CD14-positive monocyte (primary cell): ENCODE data around the gene WDR35. TPM values are rescaled to one million over a fixed set of nuclear protein-coding genes. Genes with fewer than 3 reads are reported as not detected.

Experiments used
- DNase-seq, 3 donors: peaks; one replicate each; pipeline ENCODE4 v3.0.0-alpha.2; 2011 to 2022
- H2AFZ ChIP-seq: 2 replicates; pipeline ENCODE4 v1.6.0; 2012; ENCODE audit warnings: mild to moderate bottlenecking, low read depth, low read length, inconsistent platforms; ENCODE audit not compliant: insufficient read depth, poor library complexity, severe bottlenecking
- H3K27ac ChIP-seq, 2 donors: 1 replicate in 1 of 2; 2 replicates in 1 of 2; pipeline ENCODE4 v1.5.1; 2012 to 2013; ENCODE audit warnings: low read length in 2 of 2, control low read depth in 1 of 2, inconsistent platforms in 1 of 2, low read depth in 1 of 2, mild to moderate bottlenecking in 1 of 2
- H3K27me3 ChIP-seq, 2 donors: one replicate each; pipeline versions ENCODE4 v1.6.0 to v1.6.1; 2011 to 2013; ENCODE audit warnings: low read length in 2 of 2; ENCODE audit not compliant: control insufficient read depth in 2 of 2, insufficient read depth in 2 of 2
- H3K36me3 ChIP-seq, 2 donors: replicated peaks in 1 of 2; 1 replicate in 1 of 2; 2 replicates in 1 of 2; pipeline versions ENCODE4 v1.5.1 to v1.6.1; 2012 to 2013; ENCODE audit warnings: low read length in 2 of 2, control low read depth in 1 of 2, inconsistent platforms in 1 of 2, mild to moderate bottlenecking in 1 of 2; ENCODE audit not compliant: insufficient read depth in 2 of 2, control insufficient read depth in 1 of 2
- H3K4me1 ChIP-seq, 2 donors: 1 replicate in 1 of 2; 2 replicates in 1 of 2; pipeline versions ENCODE4 v1.5.1 to v1.6.1; 2012 to 2013; ENCODE audit warnings: low read length in 2 of 2, control low read depth in 1 of 2, inconsistent platforms in 1 of 2, mild to moderate bottlenecking in 1 of 2, moderate library complexity in 1 of 2; ENCODE audit not compliant: insufficient read depth in 2 of 2, control insufficient read depth in 1 of 2
- H3K4me2 ChIP-seq: replicated peaks from 2 replicates; pipeline ENCODE3; 2012; ENCODE audit warnings: low read length, moderate library complexity, mild to moderate bottlenecking; ENCODE audit not compliant: poor library complexity, severe bottlenecking; ENCODE audit errors: extremely low read depth
- H3K4me3 ChIP-seq, 3 experiments: fragments of 200-600 bp in 1 of 3; sonication (generic) in 1 of 3; replicated peaks in 1 of 3; 1 replicate in 2 of 3; 2 replicates in 1 of 3; pipeline ENCODE4 v1.5.1; 2011 to 2013; ENCODE audit warnings: low read length in 3 of 3, mild to moderate bottlenecking in 3 of 3, control low read depth in 2 of 3, low read depth in 2 of 3, inconsistent platforms in 1 of 3, moderate library complexity in 1 of 3
- H3K79me2 ChIP-seq: 2 replicates; pipeline ENCODE4 v1.6.0; 2012; ENCODE audit warnings: mild to moderate bottlenecking, control low read depth, inconsistent platforms, low read length, moderate library complexity; ENCODE audit not compliant: insufficient read depth
- H3K9ac ChIP-seq: 2 replicates; pipeline ENCODE4 v1.6.0; 2017; ENCODE audit warnings: low read length, mild to moderate bottlenecking; ENCODE audit not compliant: insufficient read depth, poor library complexity, severe bottlenecking
- H3K9me3 ChIP-seq, 2 donors: replicated peaks in 1 of 2; 1 replicate in 1 of 2; 2 replicates in 1 of 2; pipeline versions ENCODE4 v1.5.1 to v1.6.1; 2012 to 2013; ENCODE audit warnings: low read length in 2 of 2, control low read depth in 1 of 2; ENCODE audit not compliant: control insufficient read depth in 1 of 2, insufficient read depth in 1 of 2
- H4K20me1 ChIP-seq: 2 replicates; pipeline ENCODE4 v1.6.0; 2012; ENCODE audit warnings: mild to moderate bottlenecking, low read length, control low read depth, moderate library complexity; ENCODE audit not compliant: insufficient read depth
- H3K27ac Mint-ChIP-seq, 7 donors: one replicate each; pipeline ENCODE4 v1.8.0; 2020; ENCODE audit warnings: mild to moderate bottlenecking in 7 of 7, mixed read lengths in 7 of 7, moderate library complexity in 6 of 7, inconsistent platforms in 2 of 7
- H3K27me3 Mint-ChIP-seq, 3 donors: one replicate each; pipeline ENCODE4 v1.8.0; 2021 to 2022; ENCODE audit warnings: low read depth in 3 of 3, mild to moderate bottlenecking in 3 of 3, mixed read lengths in 3 of 3, moderate library complexity in 3 of 3, inconsistent platforms in 1 of 3
- H3K36me3 Mint-ChIP-seq, 2 donors: one replicate each; pipeline ENCODE4 v1.8.0; 2020; ENCODE audit warnings: mixed read lengths in 2 of 2, inconsistent platforms in 1 of 2, mild to moderate bottlenecking in 1 of 2
- H3K4me1 Mint-ChIP-seq: one replicate; pipeline ENCODE4 v1.8.0; 2020; ENCODE audit warnings: mild to moderate bottlenecking, mixed read lengths
- H3K4me3 Mint-ChIP-seq, 2 donors: one replicate each; pipeline ENCODE4 v1.8.0; 2020; ENCODE audit warnings: mild to moderate bottlenecking in 2 of 2, mixed read lengths in 2 of 2, moderate library complexity in 1 of 2
- H3K9me3 Mint-ChIP-seq, 7 donors: one replicate each; pipeline ENCODE4 v1.8.0; 2020 to 2022; ENCODE audit warnings: mixed read lengths in 7 of 7, mild to moderate bottlenecking in 6 of 7, moderate library complexity in 6 of 7, inconsistent platforms in 2 of 7
- WGBS: methylation state at CpG from one replicate; pipeline ENCODE4 v1.1.5; 2013; ENCODE audit warnings: missing lambda C conversion rate; ENCODE audit not compliant: insufficient coverage; 5-methylcytosine and 5-hydroxymethylcytosine counted together
- intact Hi-C, 2 donors: fragments of 100-400 bp; cut with micrococcal nuclease; formaldehyde crosslinking; loops; one replicate each; pipeline versions ENCODE4 v1.15.0 to v1.15.1; 2023
- polyA plus RNA-seq, 3 donors: library from polyadenylated mRNA; depleted of rRNA in 1 of 3; unstranded in 2 of 3; stranded (reverse) in 1 of 3; fragments of 300-500 nt in 2 of 3; fragments of >200 nt in 1 of 3; fragmentation: Illumina TruSeq in 2 of 3; gene quantifications; 1 replicate in 2 of 3; 2 replicates in 1 of 3; pipeline ENCODE4 v1.2.3, GENCODE V29; 2012 to 2021
- TF ChIP-seq, protein P1 (sequence below): fragments of 200-600 bp; IDR thresholded peaks from one replicate; pipeline ENCODE4 v1.8.0; 2022; ENCODE audit warnings: antibody characterized with exemption, mild to moderate bottlenecking

The WDR35 gene
- polyA plus RNA-seq, 3 donors = 0.28 to 1.0 (median 0.67) TPM

- no peak overlapping the region for H3K4me2 ChIP-seq
- H2AFZ ChIP-seq = no peak overlapping the region
- H3K9ac ChIP-seq = no peak overlapping the region
- Mint-ChIP-seq H3K4me3 (no peak overlapping the region), H3K36me3 (peaks cover 8 to 16% of the 10 kb centered on the region in 2 donors), H3K27me3 (peaks cover 0 to under 1% (median 0%) of the 10 kb centered on the region in 3 donors), H3K9me3 (peaks cover 0 to 9% (median 2%) of the 10 kb centered on the region in 7 donors), H3K4me1 (peaks cover 8% of the 10 kb centered on the region), H3K27ac (no peak overlapping the region)
- H3K36me3 ChIP-seq = no peaks in the 10 kb centered on the region
- H3K4me3 ChIP-seq = no peak overlapping the region
- no peak for DNase-seq
- no peaks in the 10 kb centered on the region for H3K79me2 ChIP-seq
- no peak overlapping the region for H3K27ac ChIP-seq
- H4K20me1 ChIP-seq = no peaks in the 10 kb centered on the region
- H3K9me3 ChIP-seq = no peaks in the 10 kb centered on the region
- intact Hi-C loops = no loop called here
- no peaks in the 10 kb centered on the region for H3K27me3 ChIP-seq
- TF ChIP-seq, protein P1, sequence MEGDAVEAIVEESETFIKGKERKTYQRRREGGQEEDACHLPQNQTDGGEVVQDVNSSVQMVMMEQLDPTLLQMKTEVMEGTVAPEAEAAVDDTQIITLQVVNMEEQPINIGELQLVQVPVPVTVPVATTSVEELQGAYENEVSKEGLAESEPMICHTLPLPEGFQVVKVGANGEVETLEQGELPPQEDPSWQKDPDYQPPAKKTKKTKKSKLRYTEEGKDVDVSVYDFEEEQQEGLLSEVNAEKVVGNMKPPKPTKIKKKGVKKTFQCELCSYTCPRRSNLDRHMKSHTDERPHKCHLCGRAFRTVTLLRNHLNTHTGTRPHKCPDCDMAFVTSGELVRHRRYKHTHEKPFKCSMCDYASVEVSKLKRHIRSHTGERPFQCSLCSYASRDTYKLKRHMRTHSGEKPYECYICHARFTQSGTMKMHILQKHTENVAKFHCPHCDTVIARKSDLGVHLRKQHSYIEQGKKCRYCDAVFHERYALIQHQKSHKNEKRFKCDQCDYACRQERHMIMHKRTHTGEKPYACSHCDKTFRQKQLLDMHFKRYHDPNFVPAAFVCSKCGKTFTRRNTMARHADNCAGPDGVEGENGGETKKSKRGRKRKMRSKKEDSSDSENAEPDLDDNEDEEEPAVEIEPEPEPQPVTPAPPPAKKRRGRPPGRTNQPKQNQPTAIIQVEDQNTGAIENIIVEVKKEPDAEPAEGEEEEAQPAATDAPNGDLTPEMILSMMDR = no peak
- no peaks in the 10 kb centered on the region for H3K4me1 ChIP-seq
- 93% methylated on average over 3 of the region's 3 CpGs for WGBS
Measured at GRCh38 chr2:19879120-19879519, 110.8 kb downstream of the WDR35 start.

DNA sequence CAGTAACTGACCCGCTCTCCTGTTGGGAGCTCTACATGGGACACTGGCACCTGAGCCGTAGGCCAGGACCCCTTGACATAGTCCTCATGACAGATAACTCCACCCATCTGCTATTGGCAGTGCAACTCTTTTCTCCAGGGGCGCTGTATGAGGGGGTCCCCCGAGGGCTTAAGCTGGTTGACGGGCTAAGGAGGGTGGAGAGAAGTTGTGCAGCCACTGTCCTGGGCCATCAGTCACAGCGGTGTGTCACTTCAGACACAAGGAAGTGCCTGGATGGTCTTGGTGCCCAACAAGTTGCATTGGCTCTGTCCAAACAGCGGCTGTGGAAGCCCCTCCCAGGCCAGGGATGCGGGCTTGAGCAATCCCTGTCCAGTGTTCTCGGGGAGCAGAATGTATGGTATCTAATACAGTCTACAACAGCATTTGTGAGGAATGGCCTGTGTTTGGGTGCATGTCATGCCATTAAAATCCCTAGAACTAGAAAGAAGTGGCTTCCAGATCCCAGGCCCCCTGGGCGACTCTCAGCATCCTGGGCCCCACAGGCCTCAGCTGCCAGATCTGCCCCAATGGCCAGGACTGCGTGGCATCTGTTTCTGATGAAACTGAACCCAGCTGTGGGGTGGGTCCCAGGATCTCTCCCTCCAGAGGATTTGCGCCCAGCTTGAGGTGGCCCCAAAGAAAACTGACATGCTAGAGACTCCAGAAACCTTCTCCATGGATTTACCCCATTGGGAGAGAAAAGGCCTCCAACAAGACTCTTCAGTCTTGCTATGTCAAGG lies 111.4 kb downstream of the WDR35 start:
- intact Hi-C loops = no loop called here
- H3K27me3 ChIP-seq = no peaks in the 10 kb centered on the region
- no peaks in the 10 kb centered on the region for H4K20me1 ChIP-seq
- no peak overlapping the region for H3K4me2 ChIP-seq
- H2AFZ ChIP-seq = no peak overlapping the region
- Mint-ChIP-seq H3K4me1 (peaks cover 8% of the 10 kb centered on the region), H3K27ac (no peak overlapping the region), H3K27me3 (no peaks in the 10 kb centered on the region), H3K9me3 (peaks cover 0 to 7% (median 2%) of the 10 kb centered on the region in 7 donors), H3K4me3 (no peak overlapping the region), H3K36me3 (peaks cover 8 to 16% of the 10 kb centered on the region in 2 donors)
- no peaks in the 10 kb centered on the region for H3K4me1 ChIP-seq
- H3K27ac ChIP-seq = no peak overlapping the region
- H3K4me3 ChIP-seq = no peak overlapping the region
- H3K36me3 ChIP-seq = no peaks in the 10 kb centered on the region
- 100% methylated on average over 6 of the region's 12 CpGs for WGBS
- no peak for DNase-seq
- no peaks in the 10 kb centered on the region for H3K9me3 ChIP-seq
- no peak overlapping the region for H3K9ac ChIP-seq
- H3K79me2 ChIP-seq = no peaks in the 10 kb centered on the region
- TF ChIP-seq, protein P1 = no peak
